Endothelial cell of umbilical vein (primary cell): ENCODE measurements around the gene ATP2A2. TPM values are rescaled to one million over a fixed set of nuclear protein-coding genes. Genes with fewer than 3 reads are reported as not detected.

Source experiments
- BruUV-seq: library from RNA; stranded (reverse); fragments of 400-500 nt; replicated peaks from 2 replicates; lab custom pipeline; 2021; lab: Mats Ljungman, UMichigan
- CTCF ChIA-PET: fragments of 300-600, 350-600 bp; sonication (Branson Sonifier 250); formaldehyde crosslinking; loops from one replicate; lab custom pipeline; 2021; ENCODE audit warnings: antibody characterized with exemption, inconsistent platforms; lab: Charles Lee
- POLR2A ChIA-PET: fragments of 300-600, 350-600 bp; sonication (Branson Sonifier 250); formaldehyde crosslinking; loops from one replicate; lab custom pipeline; 2021; ENCODE audit warnings: antibody characterized with exemption, inconsistent platforms; lab: Charles Lee
- DNase-seq: peaks from one replicate; pipeline ENCODE4 v3.0.0-alpha.2; 2011; ENCODE audit warnings: low read depth, low spot score
- FAIRE-seq: peaks from 2 replicates; lab custom pipeline; 2011; peaks lifted over from hg19 to GRCh38; lab: Jason Lieb, UNC
- H2AFZ ChIP-seq: 2 replicates; pipeline ENCODE4 v1.6.0; 2012; ENCODE audit warnings: low read depth, low read length, control low read depth, inconsistent platforms
- H3K27ac ChIP-seq: 2 replicates; pipeline ENCODE4 v1.5.1; 2011; ENCODE audit warnings: low read depth, mild to moderate bottlenecking, control low read depth, low read length, moderate library complexity; ENCODE audit not compliant: insufficient read depth
- H3K27me3 ChIP-seq, 2 experiments: 2 replicates each; pipeline versions ENCODE4 v1.6.0 to v1.6.1; 2011; ENCODE audit warnings: low read length in 2 of 2, mixed read lengths in 1 of 2; ENCODE audit not compliant: control insufficient read depth in 2 of 2, insufficient read depth in 2 of 2
- H3K36me3 ChIP-seq, 2 experiments: 2 replicates in 1 of 2; 3 replicates in 1 of 2; pipeline ENCODE4 v1.5.1; 2011; ENCODE audit warnings: low read length in 2 of 2, mild to moderate bottlenecking in 1 of 2, moderate library complexity in 1 of 2; ENCODE audit not compliant: control insufficient read depth in 2 of 2, insufficient read depth in 2 of 2; ENCODE audit errors: extremely low read depth in 1 of 2
- H3K4me1 ChIP-seq: 3 replicates; pipeline ENCODE4 v1.5.1; 2011; ENCODE audit warnings: mild to moderate bottlenecking, low read length; ENCODE audit not compliant: control insufficient read depth, insufficient read depth; ENCODE audit errors: extremely low read depth
- H3K4me2 ChIP-seq: 2 replicates; pipeline ENCODE4 v1.6.1; 2011; ENCODE audit warnings: low read length, control low read depth, mixed read lengths; ENCODE audit not compliant: insufficient read depth
- H3K4me3 ChIP-seq, 3 experiments: fragments of 200-600 bp in 1 of 3; sonication (generic), shearing (Covaris generic) in 1 of 3; replicated peaks in 1 of 3; 2 replicates each; pipeline ENCODE4 v1.5.1; 2011 to 2016; ENCODE audit warnings: control low read depth in 3 of 3, low read length in 3 of 3, mild to moderate bottlenecking in 2 of 3, inconsistent platforms in 1 of 3, low read depth in 1 of 3, moderate library complexity in 1 of 3; ENCODE audit not compliant: insufficient read depth in 1 of 3
- H3K79me2 ChIP-seq: 2 replicates; pipeline ENCODE4 v1.6.0; 2012; ENCODE audit warnings: low read length, inconsistent platforms; ENCODE audit not compliant: control insufficient read depth, insufficient read depth
- H3K9ac ChIP-seq: replicated peaks from 2 replicates; pipeline ENCODE3; 2011; ENCODE audit warnings: low read length, control low read depth; ENCODE audit not compliant: insufficient read depth; ENCODE audit errors: extremely low read depth
- H3K9me1 ChIP-seq: replicated peaks from 3 replicates; pipeline ENCODE4 v1.6.0; 2011; ENCODE audit warnings: mild to moderate bottlenecking, low read length; ENCODE audit not compliant: control insufficient read depth, insufficient read depth; ENCODE audit errors: extremely low read depth
- H3K9me3 ChIP-seq: replicated peaks from 2 replicates; pipeline ENCODE4 v1.5.1; 2012; ENCODE audit warnings: low read length, inconsistent platforms; ENCODE audit not compliant: control insufficient read depth, insufficient read depth
- H4K20me1 ChIP-seq: replicated peaks from 2 replicates; pipeline ENCODE3; 2011; ENCODE audit warnings: mild to moderate bottlenecking, low read length; ENCODE audit not compliant: control insufficient read depth, insufficient read depth; ENCODE audit errors: extremely low read depth
- CTCF ChIP-seq, 2 donors: IDR thresholded peaks; 1 replicate in 1 of 2; 2 replicates in 1 of 2; pipeline ENCODE4 v1.5.1; 2011; ENCODE audit warnings: low read length in 2 of 2, mild to moderate bottlenecking in 2 of 2, moderate library complexity in 2 of 2, control low read depth in 1 of 2, inconsistent platforms in 1 of 2, low read depth in 1 of 2; ENCODE audit not compliant: insufficient read depth in 1 of 2; ENCODE audit errors: extremely low read depth in 1 of 2
- EZH2 ChIP-seq: IDR thresholded peaks from 2 replicates; pipeline ENCODE4 v1.6.1; 2012; ENCODE audit warnings: borderline replicate concordance, low read depth, mild to moderate bottlenecking, moderate library complexity, low read length, inconsistent platforms; ENCODE audit not compliant: severe bottlenecking
- FOS ChIP-seq: IDR thresholded peaks from 2 replicates; pipeline ENCODE4 v1.6.1; 2011; ENCODE audit warnings: mild to moderate bottlenecking, low read length, moderate library complexity, borderline replicate concordance; ENCODE audit not compliant: insufficient read depth
- GATA2 ChIP-seq: IDR thresholded peaks from 2 replicates; pipeline ENCODE4 v1.7.0; 2011; ENCODE audit warnings: low read depth, mild to moderate bottlenecking, moderate library complexity, mixed read lengths, low read length; ENCODE audit not compliant: insufficient read length, insufficient read depth
- JUN ChIP-seq: IDR thresholded peaks from 2 replicates; pipeline ENCODE4 v1.6.1; 2011; ENCODE audit warnings: borderline replicate concordance, low read depth; ENCODE audit not compliant: insufficient read length, insufficient read depth
- MAX ChIP-seq: IDR thresholded peaks from 2 replicates; pipeline ENCODE4 v1.6.1; 2011; ENCODE audit not compliant: insufficient read depth, insufficient read length
- MYC ChIP-seq: IDR thresholded peaks from one replicate; pipeline ENCODE4 v1.6.1; 2011; ENCODE audit warnings: mild to moderate bottlenecking, low read depth, low read length
- POLR2AphosphoS5 ChIP-seq: IDR thresholded peaks from 2 replicates; pipeline ENCODE4 v1.6.1; 2012; ENCODE audit warnings: low read depth, mild to moderate bottlenecking, control low read depth, low read length, moderate library complexity; ENCODE audit not compliant: insufficient read depth
- dilution Hi-C: fragments of 300-500 bp; cut with MboI; formaldehyde crosslinking; loops from one replicate; pipeline ENCODE4 v1.15.0; 2019; ENCODE audit warnings: low sequenced_read_pairs; ENCODE audit not compliant: extremely low pct_ligation_motif_present
- intact Hi-C: fragments of 100-400 bp; cut with micrococcal nuclease; formaldehyde crosslinking; loops from one replicate; pipeline ENCODE4 v1.10.0; 2022
- polyA plus RNA-seq, 4 experiments: library from polyadenylated mRNA; depleted of rRNA in 3 of 4; stranded (reverse) in 3 of 4; unstranded in 1 of 4; fragments of >200 nt; gene quantifications; 2 replicates each; pipeline versions ENCODE4 v1.2.1 to v1.2.3, GENCODE V29; 2011 to 2012; ENCODE audit warnings: missing spikeins in 1 of 4
- total RNA-seq: library from RNA; stranded (reverse); gene quantifications from 2 replicates; pipeline ENCODE4 v1.2.3, GENCODE V29; 2021

The ATP2A2 gene
- total and polyA plus RNA-seq, 2 donors (not counting 3 experiments of a cell fraction or from before 2014, with no cell fraction given), result 102 to 239 TPM

- Histone ChIP-seq H3K27ac (no peak overlapping the region), H4K20me1 (no peaks in the 10 kb centered on the region), H3K9me1 (no peaks in the 10 kb centered on the region), H3K4me3 (no peak overlapping the region), H2AFZ (no peak overlapping the region), H3K27me3 (no peaks in the 10 kb centered on the region), H3K36me3 (no peaks in the 10 kb centered on the region), H3K4me1 (no peaks in the 10 kb centered on the region), H3K9ac (no peak overlapping the region), H3K79me2 (no peaks in the 10 kb centered on the region), H3K4me2 (no peak overlapping the region), H3K9me3 (no peaks in the 10 kb centered on the region)
- POLR2A ChIA-PET, result no interaction called here
- dilution Hi-C loops (no loop called here), intact Hi-C loops (no loop called here)
- DNase-seq (no peak), FAIRE-seq (no peak)
- BruUV-seq, result no TSS peak
- CTCF ChIA-PET, result no interaction called here
- TF ChIP-seq EZH2 (no peak), MYC (no peak), FOS (no peak), MAX (no peak), POLR2AphosphoS5 (no peak), JUN (no peak), CTCF (IDR thresholded peaks at IDR 0.05; ENCODE audit: extremely low read depth in 1 of 2, insufficient read depth in 1 of 2, low read depth in 1 of 2, low read length in 2 of 2) (no peak), GATA2 (no peak)
Observed at GRCh38 chr12:110253176-110253575, 27.9 kb upstream of the ATP2A2 start.
